Mesendoderm (in vitro differentiated cells): ENCODE measurements around the gene KCNK5.

ENCODE experiments used
- DNase-seq: peaks from one replicate; pipeline ENCODE4 v3.0.0; 2013
- H2AK5ac ChIP-seq: 2 replicates; pipeline ENCODE4 v1.6.1; 2013; ENCODE audit warnings: low read length, inconsistent platforms
- H2BK120ac ChIP-seq: 2 replicates; pipeline ENCODE4 v1.6.1; 2013; ENCODE audit warnings: low read depth, mild to moderate bottlenecking, low read length, moderate library complexity, mixed read lengths
- H2BK15ac ChIP-seq: replicated peaks from 2 replicates; pipeline ENCODE4 v1.6.1; 2013; ENCODE audit warnings: low read depth, mild to moderate bottlenecking, moderate library complexity
- H2BK5ac ChIP-seq: 2 replicates; pipeline ENCODE4 v1.6.1; 2013; ENCODE audit warnings: low read length, inconsistent platforms
- H3K18ac ChIP-seq: 2 replicates; pipeline ENCODE4 v1.6.1; 2013; ENCODE audit warnings: mild to moderate bottlenecking, low read length, mixed read lengths
- H3K23ac ChIP-seq: one replicate; pipeline ENCODE4 v1.6.1; 2013; ENCODE audit warnings: low read length
- H3K27ac ChIP-seq: 2 replicates; pipeline ENCODE4 v1.5.1; 2013; ENCODE audit warnings: low read depth, mild to moderate bottlenecking, inconsistent platforms, low read length, moderate library complexity
- H3K27me3 ChIP-seq: 2 replicates; pipeline ENCODE4 v1.6.1; 2013; ENCODE audit warnings: low read length, control low read depth, mild to moderate bottlenecking, inconsistent platforms; ENCODE audit not compliant: insufficient read depth, poor library complexity
- H3K36me3 ChIP-seq: 2 replicates; pipeline ENCODE4 v1.6.1; 2013; ENCODE audit warnings: low read length, inconsistent platforms; ENCODE audit not compliant: control insufficient read depth, insufficient read depth
- H3K4ac ChIP-seq: one replicate; pipeline ENCODE4 v1.6.1; 2013; ENCODE audit warnings: low read depth, mild to moderate bottlenecking, low read length, moderate library complexity
- H3K4me1 ChIP-seq: 2 replicates; pipeline ENCODE4 v1.6.1; 2013; ENCODE audit warnings: low read depth, low read length, inconsistent platforms; ENCODE audit not compliant: control insufficient read depth
- H3K4me2 ChIP-seq: 2 replicates; pipeline ENCODE4 v1.6.1; 2013; ENCODE audit warnings: low read length
- H3K4me3 ChIP-seq: 2 replicates; pipeline ENCODE4 v1.5.1; 2013; ENCODE audit warnings: mild to moderate bottlenecking, low read length
- H3K56ac ChIP-seq: one replicate; pipeline ENCODE4 v1.6.1; 2013; ENCODE audit warnings: low read length
- H3K79me1 ChIP-seq: 2 replicates; pipeline ENCODE4 v1.6.1; 2013; ENCODE audit warnings: low read length, inconsistent platforms
- H3K79me2 ChIP-seq: 2 replicates; pipeline ENCODE4 v1.6.1; 2013; ENCODE audit warnings: mild to moderate bottlenecking, low read length; ENCODE audit not compliant: control insufficient read depth, insufficient read depth
- H3K9ac ChIP-seq: 2 replicates; pipeline ENCODE4 v1.6.1; 2013; ENCODE audit warnings: low read length, inconsistent platforms
- H4K5ac ChIP-seq: one replicate; pipeline ENCODE4 v1.6.1; 2013; ENCODE audit warnings: low read length
- H4K8ac ChIP-seq: one replicate; pipeline ENCODE4 v1.6.1; 2013; ENCODE audit warnings: low read depth, mild to moderate bottlenecking, control low read depth, low read length, moderate library complexity
- WGBS: extraction: QIAGEN DNeasy Blood & Tissue Kit; methylation state at CpG from one replicate; pipeline ENCODE4 v1.1.7; 2013; ENCODE audit warnings: low lambda C conversion rate, missing lambda C conversion rate; ENCODE audit not compliant: insufficient coverage; ENCODE audit errors: extremely low coverage; 5-methylcytosine and 5-hydroxymethylcytosine counted together

Gene KCNK5

GRCh38 chr6:39193201-39193791 is 36.0 kb downstream of the KCNK5 start:
- H2BK5ac ChIP-seq: no peak overlapping the region
- no peak overlapping the region for H3K27ac ChIP-seq
- H3K56ac ChIP-seq: no peak overlapping the region
- no peak overlapping the region for H3K4me2 ChIP-seq
- no CpG with 5 or more reads among the region's 2 CpGs for WGBS
- no peak overlapping the region for H2BK15ac ChIP-seq
- H3K4me1 ChIP-seq: peaks cover 15% of the 10 kb centered on the region
- H4K8ac ChIP-seq: no peak overlapping the region
- no peak overlapping the region for H4K5ac ChIP-seq
- peaks cover 2% of the 10 kb centered on the region for H3K36me3 ChIP-seq
- no peak overlapping the region for H3K4me3 ChIP-seq
- no peak overlapping the region for H3K18ac ChIP-seq
- no peak overlapping the region for H3K23ac ChIP-seq
- no peak overlapping the region for H3K9ac ChIP-seq
- peaks cover 12% of the 10 kb centered on the region for H3K79me1 ChIP-seq
- H3K27me3 ChIP-seq: no peaks in the 10 kb centered on the region
- no peak for DNase-seq
- H3K79me2 ChIP-seq: no peaks in the 10 kb centered on the region
- no peak overlapping the region for H3K4ac ChIP-seq
- no peak overlapping the region for H2BK120ac ChIP-seq
- no peak overlapping the region for H2AK5ac ChIP-seq

DNA sequence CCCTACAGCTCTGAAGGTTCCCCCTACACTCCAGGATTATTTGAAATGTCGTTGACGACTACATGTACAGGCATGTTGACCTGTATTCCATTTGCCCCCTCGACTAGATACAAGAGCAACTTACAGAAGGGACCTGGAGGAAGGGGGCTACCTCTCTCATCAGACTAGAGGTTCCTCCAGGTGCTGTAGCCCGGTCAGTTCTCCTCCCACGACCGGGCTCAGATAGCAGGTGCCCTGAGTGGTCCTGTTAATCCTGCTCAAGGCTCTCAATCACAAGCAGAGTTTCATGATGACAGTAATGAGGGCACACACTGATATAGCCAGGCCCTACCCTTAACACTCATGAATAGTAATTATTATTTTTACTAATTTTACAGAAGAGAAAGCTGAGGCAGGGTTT is 36.5 kb downstream of the KCNK5 start:
- Histone ChIP-seq H3K4me2 (no peak overlapping the region), H3K4me1 (peaks cover 13% of the 10 kb centered on the region), H3K23ac (no peak overlapping the region), H4K8ac (no peak overlapping the region), H3K79me2 (no peaks in the 10 kb centered on the region), H2BK5ac (no peak overlapping the region), H3K79me1 (peaks cover 12% of the 10 kb centered on the region), H4K5ac (no peak overlapping the region), H3K56ac (no peak overlapping the region), H3K4me3 (no peak overlapping the region), H3K9ac (no peak overlapping the region), H3K4ac (no peak overlapping the region), H2BK15ac (no peak overlapping the region), H3K27ac (no peak overlapping the region), H3K18ac (no peak overlapping the region), H2AK5ac (no peak overlapping the region), H2BK120ac (no peak overlapping the region), H3K27me3 (no peaks in the 10 kb centered on the region), H3K36me3 (peaks cover 2% of the 10 kb centered on the region)
- DNase-seq: no peak
- WGBS: no CpG with 5 or more reads among the region's 6 CpGs

- Histone ChIP-seq H3K23ac (no peak overlapping the region), H4K8ac (no peak overlapping the region), H3K9ac (no peak overlapping the region), H2AK5ac (no peak overlapping the region), H3K36me3 (peaks cover 2% of the 10 kb centered on the region), H3K56ac (no peak overlapping the region), H3K18ac (no peak overlapping the region), H3K27me3 (no peaks in the 10 kb centered on the region), H3K4me2 (no peak overlapping the region), H3K4me3 (no peak overlapping the region), H3K79me2 (no peaks in the 10 kb centered on the region), H3K4ac (no peak overlapping the region), H2BK15ac (no peak overlapping the region), H3K27ac (no peak overlapping the region), H2BK120ac (no peak overlapping the region), H3K79me1 (peaks cover 3% of the 10 kb centered on the region), H3K4me1 (peaks cover under 1% of the 10 kb centered on the region), H4K5ac (no peak overlapping the region), H2BK5ac (no peak overlapping the region)
- DNase-seq: no peak
- no CpG with 5 or more reads among the region's 23 CpGs for WGBS
These were observed 37.9 kb downstream of the KCNK5 start for GRCh38 chr6:39191236-39191930.

DNA sequence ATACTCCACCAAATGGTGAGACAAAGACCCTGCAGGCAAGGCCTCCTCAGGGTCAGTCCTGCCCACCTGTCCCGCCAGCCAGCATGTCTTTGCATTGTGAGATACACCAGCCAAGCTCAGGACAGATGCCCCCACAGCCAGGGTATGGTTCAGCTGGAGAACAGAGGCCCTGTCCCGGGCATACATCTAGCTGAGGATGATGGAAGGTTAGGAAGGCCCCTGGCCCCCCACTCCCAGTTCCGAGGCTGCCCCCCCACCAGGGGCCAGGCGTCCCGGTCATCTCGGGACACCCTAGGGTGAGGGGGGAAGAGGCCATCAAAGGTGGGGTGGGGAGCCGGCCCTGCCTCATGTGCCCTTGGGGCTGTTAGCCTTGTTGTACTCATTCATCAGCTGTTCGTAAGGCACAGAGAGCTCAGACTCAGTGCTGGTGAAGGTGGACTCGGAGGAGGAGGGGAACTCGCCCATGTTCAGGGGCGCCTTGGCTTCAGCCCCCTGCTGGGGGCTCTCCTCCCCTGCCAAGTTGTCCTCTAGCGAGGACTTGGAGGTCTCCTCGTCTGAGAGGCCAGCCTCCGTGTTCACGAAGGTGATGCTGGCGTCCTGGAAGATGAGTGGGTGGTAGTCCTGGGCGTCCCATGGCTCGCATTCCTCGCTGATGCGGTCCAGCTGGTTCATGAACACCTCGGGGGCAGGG is 38.6 kb downstream of the KCNK5 start:
- no peak overlapping the region for H4K8ac ChIP-seq
- H3K36me3 ChIP-seq: peaks cover 2% of the 10 kb centered on the region
- H3K79me2 ChIP-seq: no peaks in the 10 kb centered on the region
- no peak overlapping the region for H3K4me2 ChIP-seq
- no peaks in the 10 kb centered on the region for H3K4me1 ChIP-seq
- H3K23ac ChIP-seq: no peak overlapping the region
- H3K9ac ChIP-seq: no peak overlapping the region
- H2AK5ac ChIP-seq: no peak overlapping the region
- H3K4me3 ChIP-seq: no peak overlapping the region
- no peak for DNase-seq
- no CpG with 5 or more reads among the region's 21 CpGs for WGBS
- H3K56ac ChIP-seq: no peak overlapping the region
- no peaks in the 10 kb centered on the region for H3K27me3 ChIP-seq
- no peak overlapping the region for H2BK5ac ChIP-seq
- peaks cover 3% of the 10 kb centered on the region for H3K79me1 ChIP-seq
- no peak overlapping the region for H3K27ac ChIP-seq
- no peak overlapping the region for H2BK15ac ChIP-seq
- no peak overlapping the region for H4K5ac ChIP-seq
- H2BK120ac ChIP-seq: no peak overlapping the region
- H3K18ac ChIP-seq: no peak overlapping the region
- H3K4ac ChIP-seq: no peak overlapping the region

- Histone ChIP-seq H2BK120ac (no peak overlapping the region), H4K5ac (no peak overlapping the region), H2AK5ac (no peak overlapping the region), H4K8ac (no peak overlapping the region), H3K23ac (no peak overlapping the region), H3K9ac (peak overlapping the region; percentile 27), H3K18ac (no peak overlapping the region), H3K4ac (no peak overlapping the region), H2BK15ac (no peak overlapping the region), H3K79me2 (no peaks in the 10 kb centered on the region), H3K4me3 (no peak overlapping the region), H3K36me3 (peaks cover 2% of the 10 kb centered on the region), H3K56ac (peak overlapping the region; percentile 67), H3K79me1 (peaks cover 3% of the 10 kb centered on the region), H2BK5ac (no peak overlapping the region), H3K27ac (no peak overlapping the region), H3K4me2 (no peak overlapping the region), H3K4me1 (no peaks in the 10 kb centered on the region), H3K27me3 (no peaks in the 10 kb centered on the region)
- DNase-seq: peak; percentile 84
- WGBS: no CpG with 5 or more reads among the region's 15 CpGs
These were observed 39.2 kb downstream of the KCNK5 start for GRCh38 chr6:39189915-39190544.
